SKM-1 treated with dmso at 0.1 percent for 144 hours (cell line): ENCODE data around the gene PNO1.
"Not testable (repeated sequence)": the region's sequence is repeated elsewhere in the genome, so short reads cannot be mapped to it uniquely, and the experiment has no call there.

Experiments used
- DNase-seq: peaks from one replicate; lab custom pipeline; 2025; ENCODE audit not compliant: unreplicated experiment; lab: John Stamatoyannopoulos, UW

Gene PNO1

DNA sequence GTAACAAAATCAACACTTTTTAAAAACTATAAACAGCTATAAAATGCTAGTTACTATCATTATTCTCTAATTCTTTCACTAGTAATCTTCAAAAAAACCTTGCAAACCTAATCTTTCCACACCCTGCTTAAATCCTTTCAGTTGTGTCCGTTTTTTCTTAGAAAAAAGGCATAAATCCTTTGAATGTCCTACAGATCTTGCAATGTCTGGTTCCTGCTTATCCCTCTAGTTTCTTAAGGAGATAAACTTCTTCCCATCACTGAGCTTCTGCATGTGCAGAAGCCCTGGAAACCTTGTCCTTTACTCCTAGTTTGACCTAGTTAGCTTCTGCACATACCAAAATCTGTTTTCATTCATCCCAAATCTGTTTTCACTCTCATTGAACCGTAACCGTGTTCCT is 1.3 kb upstream of the PNO1 start:
- DNase-seq: no peak

GRCh38 chr2:68157002-68157401 is 686 bp upstream of the PNO1 start:
- no peak for DNase-seq

DNA sequence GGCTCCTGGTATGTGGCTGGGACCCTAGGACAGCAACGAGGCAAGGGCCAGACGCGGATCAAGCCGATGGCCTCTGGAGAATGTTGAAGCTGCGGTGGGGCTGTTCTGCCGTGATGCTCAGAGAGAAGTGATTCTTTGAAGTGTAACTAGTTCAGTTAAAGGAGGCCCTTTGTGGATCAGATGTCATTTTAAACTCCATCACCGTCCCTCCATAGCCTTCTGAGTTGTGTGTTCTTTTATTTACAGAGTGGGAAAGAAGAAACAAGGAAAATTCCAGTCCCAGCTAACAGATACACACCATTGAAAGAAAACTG is 403 bp downstream of the PNO1 start:
- DNase-seq: no peak

GRCh38 chr2:68163641-68164040 is 6.0 kb downstream of the PNO1 start:
- no peak for DNase-seq

GRCh38 chr2:68167186-68167585 is 9.5 kb downstream of the PNO1 start:
- DNase-seq: no peak

GRCh38 chr2:68169308-68169707 is 11.6 kb downstream of the PNO1 start:
- DNase-seq: no peak

- DNase-seq: no peak
These were observed 13.5 kb downstream of the PNO1 start for GRCh38 chr2:68171146-68171545.

DNA sequence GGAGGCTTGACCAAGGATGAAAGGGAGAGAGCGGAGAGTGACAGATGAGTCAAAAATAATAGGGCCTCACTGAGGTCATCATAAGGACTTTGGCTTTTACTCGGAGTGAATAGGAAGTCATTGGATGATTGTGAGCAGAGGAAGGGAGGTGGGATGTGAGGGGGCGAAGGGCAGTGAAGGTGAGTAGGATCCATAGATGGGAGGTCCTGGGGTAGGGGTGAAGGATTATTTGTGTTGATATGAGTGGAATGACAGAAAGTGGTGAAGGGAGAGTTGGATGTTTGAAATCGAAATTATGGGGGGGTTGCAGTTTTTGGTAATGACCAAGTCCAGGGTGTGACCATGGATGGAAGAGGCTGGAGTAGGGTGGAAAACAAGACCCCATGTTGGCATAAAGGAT is 14.0 kb downstream of the PNO1 start:
- DNase-seq: no peak

GRCh38 chr2:68172521-68172920 is 14.8 kb downstream of the PNO1 start:
- no peak for DNase-seq

DNA sequence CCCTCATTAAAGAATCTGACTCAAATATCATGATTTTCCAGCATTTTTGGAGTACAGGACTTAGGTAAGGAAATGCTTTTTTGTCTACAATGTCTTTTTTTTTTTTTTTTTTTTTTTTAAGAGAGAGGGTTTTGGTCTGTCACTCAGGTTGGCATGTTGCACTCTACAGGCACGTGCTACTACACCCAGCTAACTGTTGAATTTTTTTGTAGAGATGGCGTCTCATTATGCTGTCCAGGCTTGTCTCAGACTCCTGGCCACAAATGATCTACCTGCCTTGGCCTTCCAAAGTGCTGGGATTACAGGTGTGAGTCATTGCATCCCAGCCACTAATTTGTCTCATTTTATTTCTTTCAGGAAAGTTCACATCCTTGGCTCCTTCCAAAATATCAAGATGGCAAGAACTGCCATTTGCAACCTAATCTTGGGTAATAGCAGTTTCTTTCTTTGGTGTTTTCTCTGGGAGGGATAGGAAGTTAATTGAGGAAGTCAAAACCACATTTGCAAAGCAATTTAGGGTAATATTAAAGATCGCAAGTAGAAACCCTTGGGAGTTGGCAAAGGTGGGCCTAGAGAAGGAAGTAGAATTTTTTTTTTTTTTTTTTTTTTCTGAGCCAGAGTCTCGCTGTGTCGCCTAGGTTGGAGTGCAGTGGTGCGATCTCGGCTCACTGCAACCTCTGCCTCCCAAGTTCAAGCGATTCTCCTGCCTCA is 15.5 kb downstream of the PNO1 start:
- DNase-seq: peak; percentile 94

DNA sequence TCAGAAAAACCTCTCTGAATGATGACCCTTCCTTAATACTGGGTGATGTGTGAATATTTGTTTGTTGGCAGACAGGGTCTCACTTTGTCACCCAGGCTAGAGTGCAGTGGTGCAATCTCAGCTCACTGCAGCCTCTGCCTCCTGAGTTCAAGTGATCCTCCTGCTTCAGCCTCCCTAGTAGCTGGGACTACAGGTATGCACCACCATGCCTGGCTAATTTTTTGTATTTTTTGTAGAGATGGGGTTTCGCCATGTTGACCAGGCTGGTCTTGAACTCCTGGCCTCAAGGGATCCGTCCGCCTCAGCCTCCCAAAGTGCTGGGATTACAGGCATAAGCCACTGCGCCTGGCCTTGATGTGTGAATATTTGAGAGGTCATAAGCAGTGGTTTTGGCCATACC is 17.5 kb downstream of the PNO1 start:
- DNase-seq: not testable (repeated sequence)

DNA sequence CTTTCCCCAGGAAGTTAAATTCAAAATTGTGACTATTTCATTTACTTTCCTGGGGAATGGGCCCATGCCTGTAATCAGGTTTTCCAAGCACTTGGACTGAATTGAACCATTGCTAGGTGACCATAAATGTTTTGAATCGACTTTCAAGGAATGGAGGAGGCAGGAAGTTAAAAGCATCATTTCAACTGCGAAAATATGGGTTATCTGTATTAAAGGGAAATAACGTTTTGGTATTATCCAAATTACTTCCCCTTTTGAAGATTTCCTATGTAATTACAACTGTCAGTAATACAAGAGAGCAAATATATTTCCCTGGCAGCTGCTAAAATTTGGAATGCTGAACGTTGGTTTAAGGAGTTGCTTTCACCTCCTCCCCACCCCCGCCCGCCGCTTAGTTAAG is 19.0 kb downstream of the PNO1 start:
- no peak for DNase-seq

DNA sequence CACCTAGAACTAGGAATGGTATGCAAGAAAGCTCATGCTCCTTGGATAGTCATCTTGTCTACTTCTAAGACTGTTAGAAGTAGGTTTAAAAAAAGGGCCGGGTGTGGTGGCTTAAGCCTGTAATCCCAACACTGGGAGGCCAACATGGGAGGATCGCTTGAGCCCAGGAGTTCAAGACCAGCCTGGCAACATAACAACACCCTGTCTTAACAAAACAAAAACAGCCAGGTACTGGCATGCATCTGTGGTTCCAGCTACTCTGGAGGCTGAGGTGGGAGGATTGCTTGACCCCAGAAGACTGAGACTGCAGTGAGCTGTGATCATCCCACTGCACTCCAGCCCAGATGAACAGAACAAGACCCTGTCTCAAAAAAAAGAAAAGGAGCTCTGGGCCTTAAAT is 19.9 kb downstream of the PNO1 start:
- no peak for DNase-seq

- DNase-seq: no peak
These were observed 20.7 kb downstream of the PNO1 start for GRCh38 chr2:68178432-68178831.

DNA sequence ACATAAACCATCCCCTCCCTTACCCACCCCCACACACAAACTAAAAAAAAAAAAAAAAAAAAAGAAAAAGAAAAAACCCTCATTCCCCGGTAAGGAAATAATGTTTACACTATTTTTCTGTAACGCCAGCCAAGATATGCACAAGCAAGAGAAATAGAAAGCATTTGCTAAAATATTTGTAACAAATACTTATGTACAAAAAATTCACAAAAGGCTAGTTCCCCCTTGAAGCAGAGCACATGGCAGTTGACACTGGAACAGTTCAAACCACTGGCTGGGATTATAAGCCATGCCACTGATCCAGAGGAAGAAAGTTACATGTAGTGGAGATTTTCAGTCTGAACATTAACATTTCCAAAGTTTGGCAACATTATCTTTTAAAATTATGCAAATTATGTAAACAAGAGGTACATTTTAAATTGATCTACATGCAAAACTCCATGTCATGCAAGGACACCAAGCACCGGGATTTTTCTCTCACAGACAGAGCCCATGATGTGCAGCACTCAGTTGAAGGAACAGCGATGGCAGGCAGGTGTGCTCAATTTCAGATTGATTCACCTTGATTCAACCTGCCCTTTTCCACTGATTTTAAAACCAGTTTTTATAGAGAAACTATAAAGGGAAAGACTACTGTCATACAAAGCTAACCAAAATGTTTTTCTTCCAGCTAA is 21.4 kb downstream of the PNO1 start:
- no peak for DNase-seq

DNA sequence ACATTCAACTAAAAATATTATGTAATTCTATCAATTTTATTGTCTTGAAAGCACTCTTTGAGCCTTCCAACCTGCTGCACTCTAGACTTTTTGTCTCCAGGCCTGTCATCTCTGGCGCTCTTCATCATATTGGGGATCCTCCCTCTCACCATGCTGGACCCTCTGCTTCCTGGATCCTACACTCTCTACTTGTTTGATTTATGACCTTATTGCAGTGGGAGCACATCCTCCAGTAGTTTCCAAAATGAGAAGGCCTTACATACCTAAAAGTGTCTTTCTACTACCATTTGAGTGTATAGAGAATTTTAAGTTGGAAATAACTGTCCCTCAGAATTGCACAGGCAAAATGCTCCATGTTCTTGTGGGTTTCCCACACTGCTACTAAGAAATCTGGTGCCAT is 25.2 kb downstream of the PNO1 start:
- DNase-seq: no peak

DNA sequence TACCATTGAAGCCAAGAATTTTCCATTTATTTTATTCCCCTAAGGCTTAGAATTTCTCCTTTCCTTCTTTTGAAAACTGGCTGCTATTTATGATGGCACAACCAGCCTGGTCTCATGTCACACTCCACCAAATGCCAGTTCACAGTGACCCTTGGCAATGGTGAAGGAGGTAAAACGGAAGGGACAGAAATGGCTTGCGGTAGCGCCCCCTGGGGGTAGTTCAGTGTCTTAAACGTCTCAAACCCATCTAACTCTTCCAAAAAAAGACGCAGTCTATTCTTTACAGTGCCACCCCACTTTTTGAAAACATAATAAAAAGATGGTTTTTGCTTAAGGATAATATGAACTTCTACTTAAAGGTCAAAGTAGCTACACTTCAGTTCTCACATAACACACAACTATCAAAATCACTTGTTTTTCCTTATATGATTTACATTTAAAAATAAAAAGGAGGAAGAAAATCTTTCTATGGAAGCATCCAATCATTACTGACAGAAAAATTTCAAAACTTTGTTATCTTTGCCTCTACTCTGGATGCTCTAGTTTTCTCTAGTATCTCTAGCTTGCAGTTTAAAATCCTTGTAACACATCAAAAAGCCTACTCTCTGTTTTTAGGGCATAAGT is 28.0 kb downstream of the PNO1 start:
- peak; percentile 60 for DNase-seq

DNA sequence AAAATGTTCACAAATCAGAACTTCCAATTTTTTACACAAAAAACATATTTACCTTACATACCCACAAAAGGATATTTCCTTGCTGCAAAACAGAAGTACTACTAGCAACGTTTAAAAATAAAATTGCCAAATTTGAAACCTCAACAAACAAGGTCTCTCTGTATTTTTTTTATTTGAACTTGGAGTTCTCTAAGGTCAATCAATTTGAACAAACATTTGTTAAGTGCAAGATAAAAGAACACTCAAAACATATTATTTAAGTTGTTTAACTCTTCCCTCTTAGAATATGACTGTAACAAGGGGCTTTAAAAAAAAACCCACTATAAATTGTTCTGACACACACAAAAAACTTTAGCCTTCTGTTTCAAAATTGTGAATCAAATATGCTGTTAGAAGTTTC is 29.6 kb downstream of the PNO1 start:
- no peak for DNase-seq

- no peak for DNase-seq
These were observed 31.1 kb downstream of the PNO1 start for GRCh38 chr2:68188831-68189230.

- no peak for DNase-seq
These were observed 32.5 kb downstream of the PNO1 start for GRCh38 chr2:68189991-68190784.

- DNase-seq: no peak
These were observed 33.5 kb downstream of the PNO1 start for GRCh38 chr2:68190991-68191731.
